GM23248 (cell line): Measurements from ENCODE around the gene HOXA11. TPM values are rescaled to one million over a fixed set of nuclear protein-coding genes. Genes with fewer than 3 reads are reported as not detected.

Source experiments
- DNase-seq: peaks from one replicate; pipeline ENCODE4 v3.0.0-alpha.2; 2015
- H2AFZ ChIP-seq: fragments of 200-600 bp; sonication (generic); 2 replicates; pipeline ENCODE4 v1.6.1; 2016; ENCODE audit warnings: antibody characterized with exemption
- H3F3A ChIP-seq: fragments of 200-600 bp; sonication (generic); 2 replicates; pipeline ENCODE4 v1.6.1; 2016; ENCODE audit warnings: mild to moderate bottlenecking, antibody characterized with exemption, mixed run types; ENCODE audit not compliant: insufficient read depth
- H3K27ac ChIP-seq: fragments of 200-600 bp; sonication (generic); 2 replicates; pipeline ENCODE4 v1.5.1; 2016; ENCODE audit warnings: mild to moderate bottlenecking
- H3K27me3 ChIP-seq: fragments of 200-600 bp; sonication (generic); replicated peaks from 2 replicates; pipeline ENCODE4 v1.6.1; 2016; ENCODE audit warnings: mild to moderate bottlenecking; ENCODE audit not compliant: insufficient read depth
- H3K36me3 ChIP-seq: fragments of 200-600 bp; sonication (generic); 2 replicates; pipeline ENCODE4 v1.6.1; 2016; ENCODE audit warnings: low read depth, mild to moderate bottlenecking
- H3K4me1 ChIP-seq: fragments of 200-600 bp; sonication (generic); 2 replicates; pipeline ENCODE4 v1.6.1; 2016; ENCODE audit warnings: mild to moderate bottlenecking; ENCODE audit not compliant: insufficient read depth
- H3K4me2 ChIP-seq: fragments of 200-600 bp; sonication (generic); one replicate; pipeline ENCODE4 v1.6.1; 2016; ENCODE audit warnings: mild to moderate bottlenecking; ENCODE audit not compliant: unreplicated experiment
- H3K4me3 ChIP-seq: fragments of 200-600 bp; sonication (generic); 2 replicates; pipeline ENCODE4 v1.5.1; 2016; ENCODE audit warnings: mild to moderate bottlenecking
- H3K79me2 ChIP-seq: fragments of 200-600 bp; sonication (generic); 2 replicates; pipeline ENCODE4 v1.6.1; 2016; ENCODE audit warnings: mild to moderate bottlenecking; ENCODE audit not compliant: insufficient read depth
- H3K9ac ChIP-seq: fragments of 200-600 bp; sonication (generic); 2 replicates; pipeline ENCODE4 v1.6.1; 2016; ENCODE audit warnings: mild to moderate bottlenecking
- H3K9me2 ChIP-seq: fragments of 200-600 bp; sonication (generic); 2 replicates; pipeline ENCODE4 v1.6.1; 2016; ENCODE audit warnings: mixed run types, mild to moderate bottlenecking, moderate library complexity; ENCODE audit not compliant: insufficient read depth
- H3K9me3 ChIP-seq: fragments of 200-600 bp; sonication (generic); one replicate; pipeline ENCODE4 v1.6.1; 2017; ENCODE audit warnings: low read depth
- H4K20me1 ChIP-seq: fragments of 200-600 bp; sonication (generic); 2 replicates; pipeline ENCODE4 v1.6.0; 2016; ENCODE audit not compliant: insufficient read depth
- EZH2 ChIP-seq: fragments of 200-600 bp; sonication (generic); IDR thresholded peaks from 2 replicates; pipeline ENCODE4 v1.6.1; 2018; ENCODE audit warnings: antibody characterized with exemption, mild to moderate bottlenecking; ENCODE audit not compliant: insufficient read depth, poor library complexity, severe bottlenecking
- EZH2phosphoT487 ChIP-seq: fragments of 200-600 bp; sonication (generic); IDR thresholded peaks from 2 replicates; pipeline ENCODE4 v1.6.1; 2018; ENCODE audit warnings: antibody characterized with exemption, moderate library complexity, mild to moderate bottlenecking, low read depth; ENCODE audit not compliant: insufficient read depth
- WGBS, 2 experiments: methylation state at CpG; one replicate each; pipeline ENCODE4 v1.1.6; 2015 to 2017; ENCODE audit warnings: low lambda C conversion rate in 2 of 2, low coverage in 1 of 2; ENCODE audit errors: missing lambda C conversion rate in 2 of 2; 5-methylcytosine and 5-hydroxymethylcytosine counted together
- in situ Hi-C: fragments of 300-500 bp; cut with MboI; formaldehyde crosslinking; loops from 2 replicates; pipeline ENCODE4 v1.15.0; 2020
- polyA plus RNA-seq: library from polyadenylated mRNA; unstranded; fragments of >200 nt; fragmentation: Nextera tagmentation; extraction: Ambion mirVana; gene quantifications from 2 replicates; pipeline ENCODE4 v1.2.1, GENCODE V29; 2016
- total RNA-seq: library from RNA; depleted of rRNA; stranded (reverse); fragments of >200 nt; shearing (Covaris generic); gene quantifications from 2 replicates; pipeline ENCODE4 v1.2.3, GENCODE V29; 2014

Gene HOXA11
- total and polyA plus RNA-seq, 2 experiments from 2014 or later, result 8.0 to 8.3 TPM

DNA sequence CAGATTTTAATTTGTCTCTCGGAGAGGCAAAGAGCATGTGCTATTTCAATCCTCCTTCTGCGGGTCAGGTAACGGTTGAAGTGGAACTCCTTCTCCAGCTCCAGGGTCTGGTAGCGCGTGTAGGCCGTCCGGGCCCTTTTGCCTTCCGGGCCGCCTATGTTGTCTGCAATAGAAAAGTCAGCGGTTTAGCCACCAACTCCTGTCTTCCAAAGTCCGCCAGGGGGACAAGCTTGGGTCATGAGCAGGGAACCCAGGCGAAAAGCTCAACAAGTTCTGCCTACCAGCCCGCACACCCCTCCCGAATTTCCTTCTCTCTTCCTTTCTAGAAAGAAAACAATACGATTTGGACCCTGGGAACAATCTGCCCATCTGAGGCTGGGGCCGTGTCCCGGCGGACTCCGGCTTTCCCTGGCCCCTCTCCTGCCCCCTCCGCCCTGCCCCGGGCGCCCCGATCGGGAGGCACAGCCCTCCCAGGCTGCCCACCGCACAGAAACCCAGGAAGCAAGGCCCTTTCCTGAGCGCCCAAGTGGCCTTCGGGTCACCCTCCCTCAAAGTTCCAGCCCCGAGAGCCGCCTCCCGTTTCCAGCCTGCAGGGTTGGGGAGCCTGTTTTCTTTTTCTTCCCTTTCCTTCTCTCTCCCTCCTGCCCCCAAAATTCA is 43.0 kb downstream of the HOXA11 start:
- Histone ChIP-seq H3K9me3 (no peaks in the 10 kb centered on the region), H3K4me3 (no peak overlapping the region), H3K4me1 (no peaks in the 10 kb centered on the region), H3K9ac (no peak overlapping the region), H3K9me2 (no peaks in the 10 kb centered on the region), H3K36me3 (peaks cover 28% of the 10 kb centered on the region), H3K79me2 (peaks cover 66% of the 10 kb centered on the region), H3K27me3 (no peaks in the 10 kb centered on the region), H4K20me1 (no peaks in the 10 kb centered on the region), H2AFZ (no peak overlapping the region), H3K4me2 (no peak overlapping the region), H3F3A (no peaks in the 10 kb centered on the region), H3K27ac (no peak overlapping the region)
- in situ Hi-C loops, result no loop called here
- WGBS, 2 experiments, result 92 to 98% methylated on average over 17 to 30 of the region's 30 CpGs
- no peak for TF ChIP-seq EZH2
- TF ChIP-seq EZH2phosphoT487, result no peak
- no peak for DNase-seq

DNA sequence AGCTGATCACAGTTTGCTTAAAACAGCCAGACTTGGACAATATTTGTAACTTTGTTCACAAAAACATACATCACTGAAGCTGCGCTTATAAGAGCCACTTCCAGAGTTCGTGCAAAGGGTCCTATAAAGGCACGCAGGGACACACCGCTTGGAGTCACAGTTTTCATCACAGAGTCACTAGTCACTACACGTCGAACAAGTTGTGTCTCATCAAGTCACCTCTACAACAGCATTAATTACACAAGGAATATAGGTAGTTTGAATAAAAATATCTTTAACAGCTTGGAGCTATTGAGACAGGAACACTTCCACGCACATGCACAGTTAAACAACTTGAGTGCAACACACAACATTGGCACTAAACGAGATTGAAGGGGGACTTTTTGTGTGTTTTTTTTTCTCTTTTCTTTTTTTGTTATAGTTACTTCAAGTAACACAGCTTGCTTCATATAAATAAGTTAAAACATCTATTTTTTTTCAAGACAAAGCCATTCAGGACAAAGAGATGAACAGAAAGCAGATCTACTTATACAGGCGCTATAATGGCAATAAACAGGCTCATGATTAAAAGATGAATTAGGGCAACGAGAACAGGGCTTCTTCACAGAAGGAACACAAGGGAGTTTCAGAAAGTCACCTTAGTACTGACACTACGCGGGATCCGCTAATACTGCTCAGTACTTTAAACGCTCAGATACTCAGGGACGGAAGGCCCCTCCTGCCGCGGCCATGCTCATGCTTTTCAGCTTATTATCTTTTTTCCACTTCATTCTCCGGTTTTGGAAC is 43.7 kb downstream of the HOXA11 start:
- no peak overlapping the region for H3K9ac ChIP-seq
- DNase-seq, result no peak
- no peaks in the 10 kb centered on the region for H3K4me1 ChIP-seq
- no peak overlapping the region for H3K4me3 ChIP-seq
- in situ Hi-C loops, result no loop called here
- H3K27me3 ChIP-seq, result no peaks in the 10 kb centered on the region
- 94 to 95% methylated on average over 18 of the region's 18 CpGs for WGBS, 2 experiments
- H3K27ac ChIP-seq, result no peak overlapping the region
- TF ChIP-seq EZH2phosphoT487, result no peak
- H3K9me2 ChIP-seq, result no peaks in the 10 kb centered on the region
- H3K79me2 ChIP-seq, result peaks cover 66% of the 10 kb centered on the region
- no peaks in the 10 kb centered on the region for H3K9me3 ChIP-seq
- H3K4me2 ChIP-seq, result no peak overlapping the region
- no peaks in the 10 kb centered on the region for H4K20me1 ChIP-seq
- H3F3A ChIP-seq, result no peaks in the 10 kb centered on the region
- no peak overlapping the region for H2AFZ ChIP-seq
- peaks cover 28% of the 10 kb centered on the region for H3K36me3 ChIP-seq

DNA sequence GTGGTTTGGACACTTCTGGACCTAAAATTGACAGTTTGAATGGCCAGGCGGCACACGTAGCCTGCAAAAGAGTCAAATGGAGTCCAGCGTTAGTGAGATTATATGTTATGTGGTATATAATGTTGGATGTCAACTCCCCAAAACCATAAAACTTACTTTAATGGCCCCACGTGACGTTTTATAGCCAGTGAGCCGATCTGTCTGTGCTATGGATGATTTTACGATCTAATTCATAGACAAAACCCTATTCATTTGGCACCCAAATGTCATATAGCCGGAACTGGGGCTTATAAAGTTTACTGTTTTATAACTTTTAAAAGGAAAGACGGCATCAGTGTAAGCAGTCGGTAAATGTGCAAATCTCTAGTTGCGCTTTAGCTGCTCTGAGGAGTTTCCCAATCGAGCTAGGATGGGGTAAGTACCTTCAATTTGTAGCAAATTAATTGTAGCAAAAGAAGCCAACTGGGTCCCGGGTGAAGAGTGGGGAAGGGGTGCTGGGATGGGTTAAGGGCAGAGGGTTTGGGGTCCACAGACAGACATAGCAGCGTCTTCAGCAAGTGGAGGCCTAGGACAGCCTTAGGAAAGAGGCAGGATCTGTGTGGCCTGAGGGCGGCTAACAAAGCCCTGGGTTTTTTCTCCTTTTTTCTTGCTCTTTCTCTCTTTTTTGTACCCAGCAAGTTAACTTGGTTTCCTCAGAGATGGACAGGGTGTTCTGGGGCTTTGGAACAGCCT is 44.7 kb downstream of the HOXA11 start:
- DNase-seq, result no peak
- Histone ChIP-seq H3K9ac (no peak overlapping the region), H3K4me2 (no peak overlapping the region), H3K9me2 (no peaks in the 10 kb centered on the region), H3K4me1 (no peaks in the 10 kb centered on the region), H4K20me1 (no peaks in the 10 kb centered on the region), H3K79me2 (peaks cover 65% of the 10 kb centered on the region), H3F3A (peaks cover 6% of the 10 kb centered on the region), H3K4me3 (no peak overlapping the region), H3K36me3 (peaks cover 28% of the 10 kb centered on the region), H3K27me3 (no peaks in the 10 kb centered on the region), H2AFZ (no peak overlapping the region), H3K27ac (no peak overlapping the region), H3K9me3 (no peaks in the 10 kb centered on the region)
- no peak for TF ChIP-seq EZH2phosphoT487
- TF ChIP-seq EZH2, result no peak
- WGBS, 2 experiments, result 95 to 96% methylated on average over 15 of the region's 15 CpGs
- in situ Hi-C loops, result no loop called here

DNA sequence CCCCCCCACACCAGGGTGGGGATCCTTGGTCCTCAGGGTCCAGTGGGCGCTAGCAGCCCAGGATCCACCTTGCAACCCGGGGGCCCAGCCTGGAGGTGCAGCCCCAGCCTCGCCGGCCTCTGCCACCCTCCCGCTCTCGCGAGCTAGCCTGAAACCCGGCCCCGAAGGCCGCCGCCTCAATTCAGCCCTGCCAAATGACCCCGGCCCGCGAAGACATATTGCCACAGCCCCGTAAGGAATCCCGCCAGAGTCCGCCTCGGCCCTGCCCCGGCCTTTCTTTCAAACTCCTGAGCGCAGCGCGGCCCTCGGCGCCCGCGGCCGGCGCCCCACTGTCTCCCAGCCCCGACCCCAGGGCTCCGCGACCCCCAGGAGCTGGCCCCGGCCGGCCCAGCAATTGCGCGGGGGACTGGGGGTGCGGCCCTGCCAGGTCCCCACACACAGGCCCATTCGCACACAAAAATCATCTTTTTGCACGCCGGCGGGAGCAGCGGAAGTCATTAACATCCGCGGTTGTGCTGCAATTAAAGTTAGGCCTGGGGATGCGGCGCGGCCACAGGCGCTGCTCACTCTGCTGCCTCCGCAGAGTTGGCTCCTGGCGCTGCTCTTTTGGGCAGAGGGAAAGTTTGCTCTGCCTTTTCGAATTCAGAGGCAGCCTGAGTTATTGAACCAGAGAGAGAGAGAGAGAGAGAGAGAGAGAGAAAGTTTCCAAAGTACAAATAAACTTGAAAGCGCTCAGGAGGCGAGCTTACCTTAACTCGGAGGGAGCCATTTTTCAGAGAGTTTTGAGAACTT is 45.5 kb downstream of the HOXA11 start:
- no peak for DNase-seq
- H3K4me1 ChIP-seq, result peaks cover 6% of the 10 kb centered on the region

More for the DNA sequence above, 45.5 kb downstream of the HOXA11 start:
- Histone ChIP-seq H3F3A (peaks cover 14% of the 10 kb centered on the region), H3K36me3 (peaks cover 27% of the 10 kb centered on the region), H3K9me2 (no peaks in the 10 kb centered on the region), H2AFZ (no peak overlapping the region), H3K9ac (no peak overlapping the region), H3K9me3 (no peaks in the 10 kb centered on the region), H4K20me1 (no peaks in the 10 kb centered on the region), H3K27me3 (no peaks in the 10 kb centered on the region), H3K79me2 (peaks cover 63% of the 10 kb centered on the region), H3K4me3 (no peak overlapping the region), H3K27ac (no peak overlapping the region), H3K4me2 (no peak overlapping the region)
- TF ChIP-seq EZH2phosphoT487 (no peak), EZH2 (no peak)
- 92 to 94% methylated on average over 48 to 50 of the region's 53 CpGs for WGBS, 2 experiments
- in situ Hi-C loops, result no loop called here
